GM18520 (cell line): Measurements from ENCODE around the gene HHEX.
"Not testable (repeated sequence)": the region's sequence is repeated elsewhere in the genome, so short reads cannot be mapped to it uniquely, and the experiment has no call there.

Source experiments
- ATAC-seq: cut with Tn5 transposase; IDR thresholded peaks from one replicate; pipeline ENCODE4 v1.9.1; 2021; ENCODE audit not compliant: unreplicated experiment

HHEX gene

DNA sequence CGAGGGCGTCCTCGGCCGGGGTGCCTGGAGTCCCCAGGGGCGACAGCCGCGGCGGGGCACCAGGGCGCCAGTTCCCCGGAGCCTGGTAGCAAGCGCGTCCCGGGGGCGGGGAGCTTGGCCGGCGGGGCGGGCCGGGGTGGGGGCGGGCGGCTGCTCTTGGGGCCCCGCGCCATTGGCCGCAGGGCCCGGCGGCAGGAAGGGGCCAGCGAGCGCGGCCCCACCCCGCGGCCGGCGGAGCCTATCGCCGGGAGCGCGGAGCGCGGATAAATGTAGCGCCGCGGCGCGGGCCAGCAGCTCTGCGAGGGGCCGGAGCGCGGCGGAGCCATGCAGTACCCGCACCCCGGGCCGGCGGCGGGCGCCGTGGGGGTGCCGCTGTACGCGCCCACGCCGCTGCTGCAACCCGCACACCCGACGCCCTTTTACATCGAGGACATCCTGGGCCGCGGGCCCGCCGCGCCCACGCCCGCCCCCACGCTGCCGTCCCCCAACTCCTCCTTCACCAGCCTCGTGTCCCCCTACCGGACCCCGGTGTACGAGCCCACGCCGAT lies at the start of gene HHEX:
Gene HHEX (plus strand): TSS at position 293 of the 548 bp plus-strand sequence. CDS start 32 bp downstream, at position 325.
- no peak for ATAC-seq

DNA sequence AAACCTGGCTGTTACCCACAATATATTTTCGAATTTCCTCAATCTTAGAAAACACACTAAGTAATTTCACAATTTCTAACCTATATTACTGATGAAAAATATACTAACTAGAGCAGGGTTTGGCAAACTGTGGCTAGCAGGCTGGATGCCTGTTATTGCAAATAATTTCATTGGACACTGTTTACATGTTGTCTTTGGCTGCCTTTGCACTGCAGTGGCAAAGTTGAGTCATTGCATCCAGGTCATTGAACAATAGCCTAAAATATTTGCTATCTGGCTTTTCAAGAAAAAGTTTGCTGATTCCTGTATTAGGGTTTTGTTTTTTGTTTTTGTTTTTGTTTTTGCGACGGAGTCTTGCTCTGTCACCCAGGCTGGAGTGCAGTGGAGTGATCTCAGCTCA lies 49.6 kb upstream of the HHEX start:
- ATAC-seq: no peak

DNA sequence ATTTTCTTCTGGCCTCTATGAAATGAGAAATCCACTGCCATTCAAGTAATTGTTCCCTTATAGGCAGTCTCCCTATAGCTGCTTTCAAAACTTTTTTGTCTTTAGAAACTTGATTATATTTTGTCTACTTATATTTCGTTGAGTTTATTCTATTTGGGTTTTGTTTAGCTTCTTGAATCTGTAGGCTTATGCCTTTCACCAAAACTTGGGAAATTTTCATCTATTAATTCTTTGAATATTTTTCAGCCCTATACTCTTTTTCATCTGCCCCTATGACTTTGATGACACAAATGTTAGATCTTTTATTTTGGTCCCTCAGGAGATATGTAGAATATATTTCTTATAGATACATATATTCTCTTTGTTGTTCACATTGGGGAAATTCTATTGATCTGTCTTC lies 48.3 kb upstream of the HHEX start:
- ATAC-seq: no peak

DNA sequence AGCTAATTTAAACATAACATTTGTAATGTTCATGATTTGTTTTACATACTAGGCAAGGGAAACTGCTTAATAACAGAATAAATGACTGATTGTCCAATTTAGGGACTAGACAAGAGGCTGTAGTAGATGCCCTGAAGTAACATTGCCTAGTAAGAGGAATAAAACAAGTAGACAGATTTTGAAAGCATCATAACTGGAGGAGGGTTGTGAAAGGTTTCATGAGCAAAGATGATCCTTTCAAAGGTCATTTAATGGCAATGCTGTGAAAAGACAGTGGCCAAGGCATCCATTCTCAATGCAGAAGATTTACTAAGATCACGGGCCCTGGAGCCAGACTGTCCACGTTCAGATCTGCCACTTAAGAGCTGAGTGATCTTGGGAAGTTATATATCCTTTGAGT lies 44.8 kb upstream of the HHEX start:
- no peak for ATAC-seq

DNA sequence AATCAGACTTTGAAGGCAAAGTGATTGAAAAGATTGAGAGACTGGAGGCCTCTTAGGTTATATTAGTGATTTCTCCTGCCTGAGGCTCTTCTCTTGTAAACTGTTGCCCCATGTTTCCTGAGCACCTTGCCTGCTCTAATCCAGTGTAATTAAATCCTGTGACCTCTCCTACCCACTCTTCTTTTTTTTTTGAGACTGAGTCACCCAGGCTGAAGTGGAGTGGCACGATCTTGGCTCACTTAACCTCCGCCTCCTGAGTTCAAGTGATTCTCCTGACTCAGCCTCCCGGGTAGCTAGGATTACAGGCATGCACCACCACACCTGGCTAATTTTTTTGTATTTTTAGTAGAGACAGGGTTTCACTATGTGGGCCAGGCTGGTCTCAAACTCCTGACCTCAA lies 38.9 kb upstream of the HHEX start:
- ATAC-seq: not testable (repeated sequence)

DNA sequence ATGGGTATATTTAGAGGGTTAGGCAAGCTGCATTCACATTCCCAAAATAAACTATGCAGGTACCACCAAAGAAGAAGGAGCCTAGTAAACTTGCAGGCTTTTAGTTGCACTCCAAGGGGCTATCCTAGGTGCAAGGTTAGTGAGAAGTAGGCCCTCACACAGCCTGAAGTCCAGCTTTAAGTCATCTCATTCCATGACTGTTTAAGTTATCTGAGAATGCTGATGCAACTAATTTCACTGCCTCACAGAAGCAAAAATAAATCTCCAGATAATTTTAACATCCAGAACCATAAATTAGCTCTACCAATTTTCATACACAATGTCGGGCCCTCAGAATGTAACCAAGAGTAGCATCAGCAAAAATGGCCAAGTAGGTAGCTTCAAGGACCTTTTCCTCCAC lies 34.3 kb upstream of the HHEX start:
- ATAC-seq: no peak

DNA sequence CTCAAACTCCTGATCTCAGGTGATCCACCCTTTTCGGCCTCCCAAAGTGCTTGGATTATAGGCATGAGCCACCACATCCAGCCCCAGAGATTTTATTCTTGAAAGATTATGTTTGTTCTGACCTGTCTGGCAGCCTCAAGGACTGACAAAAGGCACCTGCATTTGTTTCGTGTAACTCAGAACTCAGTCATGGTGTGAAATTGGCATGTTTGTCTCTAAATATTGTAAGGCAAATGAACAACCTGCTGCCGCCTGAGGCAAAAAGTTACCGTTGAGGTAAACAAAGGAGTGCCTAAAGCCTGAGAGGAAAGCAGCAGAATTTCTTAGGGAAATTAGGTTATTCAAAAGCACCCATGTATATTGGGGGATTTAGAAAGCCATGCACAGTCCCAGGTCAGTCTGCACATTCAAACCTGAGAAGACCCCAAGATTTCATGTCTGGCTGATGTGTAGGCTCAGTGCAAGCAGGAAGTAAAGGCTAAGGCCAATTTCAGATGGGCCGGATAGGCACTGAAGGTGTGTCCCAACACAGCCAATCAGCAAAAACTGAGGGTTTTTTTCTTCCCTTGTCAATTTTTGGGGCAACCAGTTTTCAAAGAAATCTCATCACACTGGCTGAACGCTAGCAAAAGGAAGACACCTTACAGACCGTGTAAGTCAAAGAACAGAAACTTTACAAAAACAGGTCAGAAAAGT lies 33.3 kb upstream of the HHEX start:
- no peak for ATAC-seq

DNA sequence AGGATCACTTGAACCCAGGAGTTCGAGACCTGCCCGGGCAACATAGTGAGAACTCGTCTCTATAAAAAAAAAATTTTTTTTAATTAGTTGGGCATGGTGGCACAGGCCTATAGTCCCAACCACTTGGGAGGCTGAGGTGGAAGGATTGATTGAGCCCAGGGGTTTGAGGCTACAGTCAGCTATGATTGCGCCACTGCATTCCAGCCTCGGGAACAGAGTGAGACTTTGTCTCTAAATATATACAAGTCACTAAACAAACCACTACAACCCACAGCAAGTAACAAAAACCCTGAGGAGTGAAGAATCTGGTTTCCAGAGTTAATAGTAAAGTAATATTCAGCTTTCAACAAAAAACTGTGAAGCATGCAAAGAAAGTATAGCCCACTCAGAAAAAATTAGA lies 32.7 kb upstream of the HHEX start:
- ATAC-seq: no peak

DNA sequence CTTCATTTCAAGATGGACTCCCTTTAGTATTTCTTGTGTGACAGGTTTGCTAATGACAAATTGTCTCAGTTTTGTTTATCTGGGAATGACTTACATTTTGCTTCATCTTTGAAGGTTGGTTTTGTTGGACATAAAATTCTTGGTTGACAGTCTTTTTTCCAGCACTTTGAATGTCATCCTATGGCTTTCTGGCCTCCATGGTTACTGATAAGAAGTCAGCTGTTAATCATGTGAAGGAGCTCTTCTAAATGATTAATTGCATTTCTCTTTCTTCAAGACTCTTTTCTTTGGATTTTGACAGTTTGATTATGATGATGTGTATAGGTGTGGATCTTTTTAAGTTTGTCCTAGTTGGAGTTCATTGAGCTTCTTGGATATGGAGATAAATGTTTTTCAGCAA lies 26.9 kb upstream of the HHEX start:
- no peak for ATAC-seq

DNA sequence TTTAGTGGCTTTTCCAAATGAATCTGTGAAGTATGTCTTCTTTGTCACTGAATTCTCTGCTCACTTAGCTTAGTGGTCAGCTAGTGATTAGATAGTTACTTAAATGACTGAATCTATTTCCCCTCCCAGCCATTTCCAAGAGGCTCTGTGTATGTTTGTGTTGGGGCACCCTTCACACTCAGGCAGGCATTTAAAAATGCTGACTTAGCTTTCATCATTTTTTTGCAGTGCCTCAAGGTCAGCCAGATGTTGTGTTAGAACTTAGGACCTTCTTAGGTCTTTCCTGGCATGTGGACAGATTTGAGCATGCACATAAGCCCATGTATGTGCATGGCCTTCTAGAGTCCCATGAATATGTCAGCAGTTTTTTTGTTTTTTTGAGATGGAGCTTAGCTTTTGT lies 25.4 kb upstream of the HHEX start:
- ATAC-seq: no peak

DNA sequence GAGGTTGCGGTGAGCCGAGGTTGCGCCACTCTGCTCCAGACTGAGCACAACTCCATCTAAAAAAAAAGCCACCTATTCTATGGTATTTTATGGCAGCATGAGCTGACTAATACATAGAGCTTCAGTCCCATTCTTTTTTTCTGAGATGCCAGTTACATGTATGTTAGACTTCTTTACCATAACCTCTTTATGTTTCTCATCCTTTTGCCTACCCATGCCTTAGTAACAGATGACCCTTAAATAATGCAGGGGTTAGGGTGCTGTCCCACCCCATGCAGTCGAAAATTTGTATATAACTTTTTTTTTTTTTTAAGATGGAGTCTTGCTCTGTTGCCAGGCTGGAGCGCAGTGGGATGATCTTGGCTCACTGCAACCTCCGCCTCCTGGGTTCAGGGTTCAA lies 22.7 kb upstream of the HHEX start:
- ATAC-seq: no peak

DNA sequence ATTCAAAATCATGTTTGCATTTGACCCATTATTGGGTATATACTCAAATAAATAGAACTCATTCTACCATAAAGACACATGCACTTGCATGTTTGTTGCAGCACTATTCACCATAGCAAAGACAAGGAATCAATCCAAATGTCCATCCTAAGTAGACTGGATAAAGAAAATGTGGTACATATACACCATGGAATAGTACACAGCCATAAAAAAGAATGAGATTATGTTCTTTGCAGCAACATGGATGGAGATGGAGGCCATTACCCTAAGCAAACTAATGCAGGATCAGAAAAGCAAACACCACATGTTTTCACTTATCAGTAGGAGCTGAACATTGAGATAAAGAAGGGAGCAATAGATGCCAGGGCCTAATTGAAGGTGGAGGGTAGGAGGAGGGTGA lies 12.0 kb upstream of the HHEX start:
- no peak for ATAC-seq

DNA sequence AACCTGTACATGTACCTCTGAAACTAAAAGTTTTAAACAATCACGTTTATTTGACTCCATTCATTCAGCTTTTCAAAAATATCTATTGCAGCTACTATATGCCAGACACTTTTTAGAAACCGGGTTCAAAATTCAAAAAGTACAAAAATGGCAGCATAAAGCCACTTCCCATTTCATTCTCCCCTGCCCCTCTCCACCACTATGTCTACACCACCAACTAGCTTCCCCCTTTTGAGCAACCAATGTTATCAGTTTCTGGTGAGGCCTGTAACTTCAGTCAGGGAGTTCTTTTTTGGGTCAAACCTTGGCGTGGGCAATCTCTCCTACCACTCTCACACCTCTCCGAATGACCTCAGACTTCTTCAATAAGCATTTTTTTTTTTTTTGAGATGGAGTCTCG lies 11.5 kb upstream of the HHEX start:
- ATAC-seq: no peak

DNA sequence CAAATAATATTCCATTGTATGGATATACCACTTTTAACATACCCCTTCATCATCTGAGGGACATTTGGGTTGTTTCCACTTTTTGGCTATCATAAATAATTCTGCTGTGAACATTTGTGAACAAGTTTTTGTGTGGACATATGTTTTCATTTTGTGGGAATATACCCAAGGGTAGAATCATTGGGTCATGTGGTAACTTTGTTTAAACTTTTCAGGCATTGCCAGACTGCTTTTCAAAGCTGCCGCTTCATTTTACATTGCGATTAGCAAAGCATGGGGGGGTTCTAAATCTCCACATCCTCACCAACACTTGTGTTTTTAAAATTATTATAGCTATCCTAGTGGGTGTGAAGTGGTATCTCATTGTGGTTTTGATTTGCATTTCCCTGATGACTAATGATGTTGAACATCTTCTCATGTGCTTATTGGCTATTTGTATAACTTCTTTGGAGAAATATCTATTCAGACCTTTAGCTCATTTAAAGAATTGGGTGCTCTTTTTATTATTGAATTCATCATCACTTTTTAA lies 8.4 kb upstream of the HHEX start:
- no peak for ATAC-seq

DNA sequence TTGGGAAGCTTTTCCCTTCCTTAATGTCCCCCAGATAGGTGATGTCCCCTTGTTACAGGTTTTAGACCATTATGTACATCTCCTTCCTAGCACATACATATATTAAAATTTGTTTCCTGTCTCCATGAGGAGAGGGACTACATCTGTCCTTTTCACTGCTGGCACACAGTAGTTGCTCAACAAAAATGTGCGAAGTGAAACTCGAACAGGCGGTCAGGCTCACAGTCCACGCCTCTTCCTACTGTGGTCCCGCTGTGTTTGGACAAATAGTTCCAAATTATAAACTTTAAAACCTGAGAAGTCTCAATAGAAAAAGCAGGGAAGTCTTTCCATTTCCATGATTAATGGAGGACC lies 1.2 kb upstream of the HHEX start:
- ATAC-seq: no peak

DNA sequence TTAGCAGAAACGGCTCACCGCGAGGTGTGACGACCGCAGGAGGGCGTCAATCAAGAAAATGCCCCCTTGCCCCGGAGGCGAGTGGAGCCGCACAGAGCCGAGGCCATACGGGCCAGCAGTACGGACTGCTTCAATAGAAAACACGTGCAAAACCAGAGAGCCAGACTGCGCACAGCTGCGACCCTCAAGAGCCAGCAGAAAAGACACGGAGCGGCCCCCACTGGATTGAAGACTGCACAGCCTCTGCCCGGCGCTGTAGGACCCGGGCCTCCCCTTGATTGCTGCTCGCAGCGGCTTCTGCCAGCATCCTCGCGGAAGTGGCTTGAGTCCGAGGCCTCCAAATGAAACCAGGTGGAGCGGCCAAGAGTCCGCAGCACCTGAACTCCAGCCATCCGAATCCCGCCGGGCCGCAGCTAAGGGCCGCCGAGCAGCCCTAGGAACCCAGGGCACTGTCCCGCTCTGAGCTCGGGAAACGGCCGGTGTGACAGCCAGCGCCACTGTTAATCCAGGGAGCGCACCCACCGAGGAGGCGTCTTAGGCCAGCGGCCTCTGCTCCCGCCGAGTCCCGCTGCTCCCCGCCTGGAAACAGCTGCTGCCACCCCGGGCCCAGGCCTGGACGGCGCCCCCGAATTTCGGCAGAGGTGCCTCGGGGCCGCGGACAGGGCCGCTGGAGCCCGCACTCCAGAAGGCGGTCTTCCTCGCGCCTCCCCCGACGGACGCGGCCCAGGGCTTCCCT lies 660 bp upstream of the HHEX start:
- no peak for ATAC-seq

DNA sequence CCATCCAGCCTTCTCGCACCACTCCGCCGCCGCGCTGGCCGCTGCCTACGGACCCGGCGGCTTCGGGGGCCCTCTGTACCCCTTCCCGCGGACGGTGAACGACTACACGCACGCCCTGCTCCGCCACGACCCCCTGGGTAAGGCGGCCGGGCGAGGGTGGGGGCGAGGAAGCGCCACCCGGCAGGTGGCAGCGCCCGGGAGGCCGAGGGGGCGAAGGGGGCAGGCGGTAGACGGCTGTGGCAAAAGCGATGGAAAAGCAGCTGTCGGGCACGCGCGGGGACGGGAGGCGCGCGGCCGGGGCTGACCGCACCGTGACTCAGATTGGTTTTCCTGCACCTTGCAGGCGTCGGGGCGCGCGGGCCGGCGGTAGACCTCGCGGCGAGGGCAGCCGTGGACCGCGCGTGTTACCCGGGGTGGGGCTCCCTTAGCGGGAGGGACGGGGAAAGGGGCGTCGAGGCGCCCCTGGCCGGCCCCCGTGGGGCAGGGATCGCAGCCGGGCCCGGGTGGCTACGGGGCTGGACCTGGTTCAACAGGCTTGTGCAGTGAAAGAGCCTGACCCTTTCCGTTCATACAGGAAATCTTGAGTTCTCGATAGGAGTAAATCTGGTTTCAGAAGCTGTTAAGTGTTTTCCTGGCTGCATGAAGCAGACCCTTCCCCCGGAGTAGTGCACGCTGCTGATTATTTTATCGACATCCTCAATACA lies 608 bp downstream of the HHEX start:
- no peak for ATAC-seq

DNA sequence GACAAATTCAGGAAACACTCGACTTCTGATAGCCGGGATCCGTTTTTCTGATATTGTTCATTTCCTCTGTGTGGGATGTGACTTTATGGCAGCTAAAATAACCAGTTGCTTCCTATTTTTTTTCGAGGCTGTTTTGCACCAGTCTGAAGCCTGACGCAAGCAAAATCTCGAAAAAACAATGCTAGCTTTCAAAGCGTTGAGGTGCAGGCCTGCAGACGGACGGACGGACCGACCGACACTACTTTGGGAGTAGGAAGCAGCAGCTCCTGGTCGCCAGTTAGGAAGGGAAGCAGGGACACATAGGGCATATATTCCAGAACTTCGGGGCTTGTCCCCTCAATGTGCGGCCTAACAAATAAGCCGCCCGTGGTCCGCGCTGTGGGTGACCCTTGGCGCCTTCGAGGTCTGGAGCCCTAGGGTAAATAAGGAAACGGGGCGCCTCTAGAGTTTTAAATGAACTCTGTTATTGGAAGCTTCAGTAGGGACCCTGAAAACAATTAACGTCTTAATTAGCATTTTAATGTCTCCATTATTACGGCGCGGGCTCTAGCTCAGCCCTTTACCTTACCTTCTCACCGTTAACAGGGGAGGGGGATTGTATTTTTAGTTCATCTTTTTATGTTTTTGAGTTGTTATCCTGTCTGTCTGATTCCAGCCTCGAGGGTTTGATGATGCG lies 1.3 kb downstream of the HHEX start:
- ATAC-seq: no peak

DNA sequence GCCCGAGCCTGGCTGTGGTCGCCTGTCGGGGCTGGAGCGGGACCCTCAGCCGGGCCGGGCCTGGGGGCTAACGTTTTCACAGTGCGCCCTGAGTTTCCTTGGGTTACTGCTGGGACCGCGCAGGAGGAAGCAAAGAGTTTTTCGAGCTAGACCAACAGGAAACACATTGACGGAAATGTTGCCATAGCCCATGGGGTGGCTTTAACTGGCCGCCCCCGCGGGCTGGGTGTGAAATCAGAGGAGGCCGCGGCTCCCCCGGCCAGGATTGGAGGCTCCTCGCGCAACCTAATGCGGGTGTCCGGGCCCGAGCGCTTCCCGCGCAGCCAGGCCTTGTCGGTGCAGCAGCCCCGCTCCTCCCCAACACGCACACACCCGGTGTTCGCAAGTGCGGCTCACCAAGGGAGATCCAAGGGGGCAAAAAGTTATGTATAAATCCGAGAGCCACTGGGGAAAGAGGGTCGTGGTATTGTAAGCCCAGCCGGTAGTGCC lies 1.9 kb downstream of the HHEX start:
- no peak for ATAC-seq

DNA sequence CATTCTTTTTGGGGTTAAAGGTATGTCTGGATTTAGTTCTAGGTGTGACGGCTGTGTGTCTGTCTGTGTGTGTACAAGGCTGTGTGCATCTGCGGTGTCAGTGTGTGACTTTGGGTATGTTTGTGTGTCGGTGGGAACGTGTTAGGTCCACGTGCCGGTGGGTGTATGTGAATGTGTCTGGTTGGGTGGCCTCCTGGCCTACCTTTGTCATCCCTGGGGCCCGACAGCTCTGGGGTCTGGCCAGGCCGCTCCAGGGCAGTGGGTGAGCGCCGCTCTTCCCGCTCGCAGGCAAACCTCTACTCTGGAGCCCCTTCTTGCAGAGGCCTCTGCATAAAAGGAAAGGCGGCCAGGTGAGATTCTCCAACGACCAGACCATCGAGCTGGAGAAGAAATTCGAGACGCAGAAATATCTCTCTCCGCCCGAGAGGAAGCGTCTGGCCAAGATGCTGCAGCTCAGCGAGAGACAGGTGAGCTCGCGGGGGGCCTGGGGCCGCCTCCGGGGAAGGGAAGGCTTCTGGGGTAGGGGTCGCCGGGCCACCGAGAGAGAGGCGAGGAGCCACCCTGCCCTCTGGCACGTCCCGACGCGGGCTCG lies 2.4 kb downstream of the HHEX start:
- no peak for ATAC-seq
